Transverse colon (tissue), 4 donors: ENCODE results near the gene OR7A17. TPM values are rescaled to one million over a fixed set of nuclear protein-coding genes. Genes with fewer than 3 reads are reported as not detected.

Experiments
- DNase-seq: peaks from one replicate; pipeline ENCODE4 v3.0.0-alpha.2; 2019
- H3K27ac ChIP-seq, 4 donors: fragments of 200-600 bp; sonication (generic); 2 replicates each; pipeline ENCODE4 v1.5.1; 2016 to 2018; ENCODE audit warnings: inconsistent platforms in 4 of 4
- H3K27me3 ChIP-seq: fragments of 200-600 bp; sonication (generic); 2 replicates; pipeline ENCODE4 v1.5.1; 2017; ENCODE audit warnings: inconsistent platforms
- H3K36me3 ChIP-seq, 4 donors: fragments of 200-600 bp; sonication (generic); 2 replicates each; pipeline ENCODE4 v1.5.1; 2017 to 2019; ENCODE audit warnings: inconsistent platforms in 4 of 4
- H3K4me1 ChIP-seq, 4 donors: fragments of 200-600 bp; sonication (generic); 2 replicates each; pipeline ENCODE4 v1.5.1; 2017 to 2020; ENCODE audit warnings: inconsistent platforms in 4 of 4
- H3K4me3 ChIP-seq, 4 donors: fragments of 200-600 bp; sonication (generic); 1 replicate in 1 of 4; 2 replicates in 3 of 4; pipeline versions ENCODE4 v1.5.1 to v1.6.1; 2017 to 2019; ENCODE audit warnings: inconsistent platforms in 4 of 4
- H3K9me3 ChIP-seq, 2 donors: fragments of 200-600 bp; sonication (generic); 2 replicates each; pipeline ENCODE4 v1.5.1; 2017 to 2019; ENCODE audit warnings: inconsistent platforms in 2 of 2
- CTCF ChIP-seq, 5 experiments: fragments of 200-600 bp in 3 of 5; fragments of 450-650 bp in 2 of 5; sonication (generic) in 3 of 5; IDR thresholded peaks; 1 replicate in 2 of 5; 2 replicates in 3 of 5; pipeline ENCODE4 v1.5.1; 2016 to 2017; ENCODE audit warnings: antibody characterized with exemption in 5 of 5, inconsistent platforms in 3 of 5, mild to moderate bottlenecking in 2 of 5, moderate library complexity in 1 of 5
- EP300 ChIP-seq: sonication (generic); formaldehyde crosslinking; IDR thresholded peaks from one replicate; pipeline ENCODE4 v1.6.1; 2017; ENCODE audit warnings: antibody characterized with exemption, low read depth
- POLR2A ChIP-seq: fragments of 450-650 bp; IDR thresholded peaks from one replicate; pipeline ENCODE4 v1.6.1; 2016; ENCODE audit warnings: antibody characterized with exemption, mild to moderate bottlenecking, moderate library complexity
- POLR2AphosphoS5 ChIP-seq, 3 donors: sonication (generic); formaldehyde crosslinking; IDR thresholded peaks; one replicate each; pipeline ENCODE4 v1.6.1; 2016; ENCODE audit warnings: antibody characterized with exemption in 3 of 3
- WGBS, 2 donors: methylation state at CpG; one replicate each; pipeline ENCODE4 v1.1.5; 2018; ENCODE audit warnings: low coverage in 1 of 2; 5-methylcytosine and 5-hydroxymethylcytosine counted together
- in situ Hi-C, 4 donors: fragments of 200-750 bp; cut with MboI; loops; one replicate each; pipeline versions ENCODE4 v1.15.0 to v1.15.1; 2017; ENCODE audit warnings: low sequenced_read_pairs in 3 of 4, low pct_ligation_motif_present in 1 of 4, low pct_unique_long_range_greater_than_20kb in 1 of 4
- intact Hi-C: fragments of 100-400 bp; cut with DNase I; formaldehyde crosslinking; loops from one replicate; pipeline ENCODE4 v1.15.1; 2023; ENCODE audit warnings: low total_unique reads
- small RNA-seq, 4 donors: library from RNA; depleted of rRNA; stranded (forward); fragments of <200 nt; gene quantifications; one replicate each; pipeline ENCODE3, GENCODE V24; 2016
- total RNA-seq, 4 donors: library from RNA; depleted of rRNA; stranded (reverse); fragments of >200 nt; gene quantifications; one replicate each; pipeline ENCODE4 v1.1.0, GENCODE V29; 2016

OR7A17 gene
- total RNA-seq, 4 donors from 2014 or later = not detected

GRCh38 chr19:14830702-14831101 is 55.2 kb downstream of the OR7A17 start:
- 54 to 60% methylated on average over 4 of the region's 4 CpGs for WGBS, 2 donors
- in situ Hi-C loops = no loop called here
- intact Hi-C loops = no loop called here
- no peaks in the 10 kb centered on the region for H3K4me1 ChIP-seq
- no peak for DNase-seq
- no peaks in the 10 kb centered on the region for H3K36me3 ChIP-seq
- H3K4me3 ChIP-seq = no peak overlapping the region
- no peak overlapping the region for H3K27ac ChIP-seq
- TF ChIP-seq EP300 = no peak
- TF ChIP-seq POLR2A = no peak
- TF ChIP-seq CTCF (IDR thresholded peaks at IDR 0.05) = no peak
- TF ChIP-seq POLR2AphosphoS5 (IDR thresholded peaks at IDR 0.05) = no peak
- H3K9me3 ChIP-seq = no peaks in the 10 kb centered on the region
- H3K27me3 ChIP-seq = peaks cover 3% of the 10 kb centered on the region

Small RNA genes within 50 kb of the gene (small RNA-seq; reads per million reads assigned to genes)
- gene OR7A18P = 0 reads per million in 4 donors

Other genes with a start within 250 kb of the OR7A17 start
- gene ADGRE3, start 211.3 kb downstream of the OR7A17 start, total RNA-seq = not detected
- gene ZNF333, start 196.1 kb downstream of the OR7A17 start, total RNA-seq = 10 to 100 TPM; 10.1 to 31.4 (median 16.1) TPM
- gene ADGRE2, start 107.6 kb downstream of the OR7A17 start, total RNA-seq = 1 to 10 TPM in 3 of 4 donors, under 1 TPM in 1; 1.00 to 3.3 (median 1.8) TPM
- gene OR7A5, start 50.9 kb downstream of the OR7A17 start, total RNA-seq = not detected
- gene OR7C1, start 50.9 kb downstream of the OR7A17 start, total RNA-seq = under 1 TPM in 1 of 4 donors, not detected in 3; under 0.01 TPM
- gene OR7A10, start 37.2 kb downstream of the OR7A17 start, total RNA-seq = not detected
- gene OR7C2, start 55.4 kb upstream of the OR7A17 start, total RNA-seq = not detected
- not detected for gene SLC1A6, start 93.7 kb upstream of the OR7A17 start, total RNA-seq
- not detected for gene CASP14, start 163.3 kb upstream of the OR7A17 start, total RNA-seq
- gene OR1I1, start 196.1 kb upstream of the OR7A17 start, total RNA-seq = not detected
- gene SYDE1, start 221.3 kb upstream of the OR7A17 start, total RNA-seq = 10 to 100 TPM in 3 of 4 donors, 1 to 10 TPM in 1; 6.7 to 20.9 (median 12.3) TPM